A673 (cell line): ENCODE data around the gene GLT6D1.

Source experiments
- EZH2 ChIP-seq: fragments of 200-600 bp; sonication (generic); IDR thresholded peaks from 2 replicates; pipeline ENCODE4 v1.6.1; 2017; ENCODE audit warnings: borderline replicate concordance, low read depth, mild to moderate bottlenecking, mixed read lengths, antibody characterized with exemption, low read length; ENCODE audit not compliant: poor library complexity, severe bottlenecking
- TF ChIP-seq, protein P1 (sequence below): fragments of 300-800, 200-600 bp; sonication (generic); conservative IDR thresholded peaks from 2 replicates; pipeline ENCODE4 v1.5.1; 2017; ENCODE audit warnings: low read depth, mild to moderate bottlenecking, antibody characterized with exemption, low read length, moderate library complexity, mixed read lengths

GRCh38 chr9:135612981-135613910, 26.1 kb downstream of the GLT6D1 start:
- TF ChIP-seq, protein P1, sequence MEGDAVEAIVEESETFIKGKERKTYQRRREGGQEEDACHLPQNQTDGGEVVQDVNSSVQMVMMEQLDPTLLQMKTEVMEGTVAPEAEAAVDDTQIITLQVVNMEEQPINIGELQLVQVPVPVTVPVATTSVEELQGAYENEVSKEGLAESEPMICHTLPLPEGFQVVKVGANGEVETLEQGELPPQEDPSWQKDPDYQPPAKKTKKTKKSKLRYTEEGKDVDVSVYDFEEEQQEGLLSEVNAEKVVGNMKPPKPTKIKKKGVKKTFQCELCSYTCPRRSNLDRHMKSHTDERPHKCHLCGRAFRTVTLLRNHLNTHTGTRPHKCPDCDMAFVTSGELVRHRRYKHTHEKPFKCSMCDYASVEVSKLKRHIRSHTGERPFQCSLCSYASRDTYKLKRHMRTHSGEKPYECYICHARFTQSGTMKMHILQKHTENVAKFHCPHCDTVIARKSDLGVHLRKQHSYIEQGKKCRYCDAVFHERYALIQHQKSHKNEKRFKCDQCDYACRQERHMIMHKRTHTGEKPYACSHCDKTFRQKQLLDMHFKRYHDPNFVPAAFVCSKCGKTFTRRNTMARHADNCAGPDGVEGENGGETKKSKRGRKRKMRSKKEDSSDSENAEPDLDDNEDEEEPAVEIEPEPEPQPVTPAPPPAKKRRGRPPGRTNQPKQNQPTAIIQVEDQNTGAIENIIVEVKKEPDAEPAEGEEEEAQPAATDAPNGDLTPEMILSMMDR = no peak
- TF ChIP-seq EZH2 = no peak
